Measurements from ENCODE around the gene RORC.
A peak's percentile ranks its signal among the peaks of the same experiment; 100 is the strongest.

GRCh38 chr1:151790940-151791651 lies 40.5 kb downstream of the RORC start:
- TF ChIP-seq, protein P1, sequence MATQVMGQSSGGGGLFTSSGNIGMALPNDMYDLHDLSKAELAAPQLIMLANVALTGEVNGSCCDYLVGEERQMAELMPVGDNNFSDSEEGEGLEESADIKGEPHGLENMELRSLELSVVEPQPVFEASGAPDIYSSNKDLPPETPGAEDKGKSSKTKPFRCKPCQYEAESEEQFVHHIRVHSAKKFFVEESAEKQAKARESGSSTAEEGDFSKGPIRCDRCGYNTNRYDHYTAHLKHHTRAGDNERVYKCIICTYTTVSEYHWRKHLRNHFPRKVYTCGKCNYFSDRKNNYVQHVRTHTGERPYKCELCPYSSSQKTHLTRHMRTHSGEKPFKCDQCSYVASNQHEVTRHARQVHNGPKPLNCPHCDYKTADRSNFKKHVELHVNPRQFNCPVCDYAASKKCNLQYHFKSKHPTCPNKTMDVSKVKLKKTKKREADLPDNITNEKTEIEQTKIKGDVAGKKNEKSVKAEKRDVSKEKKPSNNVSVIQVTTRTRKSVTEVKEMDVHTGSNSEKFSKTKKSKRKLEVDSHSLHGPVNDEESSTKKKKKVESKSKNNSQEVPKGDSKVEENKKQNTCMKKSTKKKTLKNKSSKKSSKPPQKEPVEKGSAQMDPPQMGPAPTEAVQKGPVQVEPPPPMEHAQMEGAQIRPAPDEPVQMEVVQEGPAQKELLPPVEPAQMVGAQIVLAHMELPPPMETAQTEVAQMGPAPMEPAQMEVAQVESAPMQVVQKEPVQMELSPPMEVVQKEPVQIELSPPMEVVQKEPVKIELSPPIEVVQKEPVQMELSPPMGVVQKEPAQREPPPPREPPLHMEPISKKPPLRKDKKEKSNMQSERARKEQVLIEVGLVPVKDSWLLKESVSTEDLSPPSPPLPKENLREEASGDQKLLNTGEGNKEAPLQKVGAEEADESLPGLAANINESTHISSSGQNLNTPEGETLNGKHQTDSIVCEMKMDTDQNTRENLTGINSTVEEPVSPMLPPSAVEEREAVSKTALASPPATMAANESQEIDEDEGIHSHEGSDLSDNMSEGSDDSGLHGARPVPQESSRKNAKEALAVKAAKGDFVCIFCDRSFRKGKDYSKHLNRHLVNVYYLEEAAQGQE (IDR thresholded peaks at IDR 0.05; ENCODE audit: insufficient read depth in 1 of 2, low read depth in 2 of 2, low read length in 2 of 2) = no peak
- no peak for TF ChIP-seq POLR2AphosphoS5 (IDR thresholded peaks at IDR 0.05; ENCODE audit: low read depth, low read length)
- TF ChIP-seq TAF1 (IDR thresholded peaks at IDR 0.05; ENCODE audit: borderline replicate concordance, insufficient read depth, low read length) = no peak
- TF ChIP-seq FOXP2 (optimal IDR thresholded peaks at IDR 0.05; ENCODE audit: borderline replicate concordance, extremely low read depth, extremely low read length, insufficient read depth) = no peak
- TF ChIP-seq SIN3A (IDR thresholded peaks at IDR 0.05; ENCODE audit: borderline replicate concordance, insufficient read depth, low read length) = peak; percentile 68; the same call in 1 of the 2 replicates

All from PFSK-1 (cell line).